Measurements from ENCODE around the gene CENPA.
"Not testable (repeated sequence)": the region's sequence is repeated elsewhere in the genome, so short reads cannot be mapped to it uniquely, and the experiment has no call there.

CENPA gene

DNA sequence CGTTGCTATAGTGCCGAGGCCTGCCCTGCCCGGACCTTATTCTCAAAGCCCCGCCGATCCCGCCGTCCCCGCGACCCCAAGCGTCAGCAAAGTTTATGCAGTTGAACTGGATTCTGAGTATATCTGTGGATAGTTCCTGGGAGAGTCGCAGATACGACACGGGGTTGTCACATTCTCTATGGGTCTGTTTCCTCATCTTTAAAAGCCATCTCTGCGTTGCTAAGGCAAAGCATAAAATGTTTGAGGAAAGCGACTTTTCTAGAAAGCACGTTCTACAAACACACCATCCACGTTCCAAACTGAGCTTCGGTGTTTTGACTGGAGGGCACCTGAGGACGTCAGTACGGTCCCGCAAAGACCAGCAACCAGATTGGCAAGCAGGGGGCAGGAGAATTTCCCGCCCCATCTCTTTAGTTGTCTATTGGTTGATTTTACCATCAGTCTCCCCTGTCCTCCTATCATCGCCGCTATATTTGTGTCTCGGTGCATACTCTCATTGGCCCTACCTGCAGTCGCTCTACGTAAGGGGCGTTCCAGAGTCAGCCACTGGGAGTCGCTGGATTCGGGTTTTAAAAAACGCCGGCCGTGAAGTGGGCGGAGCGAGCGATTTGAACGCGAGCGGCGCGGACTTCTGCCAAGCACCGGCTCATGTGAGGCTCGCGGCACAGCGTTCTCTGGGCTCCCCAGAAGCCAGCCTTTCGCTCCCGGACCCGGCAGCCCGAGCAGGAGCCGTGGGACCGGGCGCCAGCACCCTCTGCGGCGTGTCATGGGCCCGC is at the start of gene CENPA:
CENPA (plus strand) TSS at position 626 of the 776 bp plus-strand sequence; CDS start at position 767, 141 bp downstream.
- peak; percentile 97 for DNase-seq

DNA sequence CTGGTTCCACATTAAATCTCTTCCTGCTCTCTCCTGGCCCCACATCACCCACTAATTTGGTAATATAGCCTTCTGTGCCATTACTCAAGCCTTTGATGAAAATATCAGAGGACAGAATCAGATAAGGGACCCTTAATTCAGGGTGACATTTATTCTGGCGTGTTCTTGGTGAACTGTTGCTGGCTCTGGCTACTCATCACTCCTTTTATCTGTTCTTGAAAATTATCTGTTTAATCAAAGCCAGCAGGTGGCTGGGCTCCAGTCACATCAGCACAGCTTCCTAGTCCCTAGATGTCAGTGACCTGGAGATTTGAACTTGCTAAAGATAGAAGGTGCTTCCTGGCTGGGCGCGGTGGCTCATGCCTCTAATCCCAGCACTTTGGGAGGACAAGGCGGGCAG is 48.6 kb upstream of the CENPA start:
- DNase-seq: no peak

DNA sequence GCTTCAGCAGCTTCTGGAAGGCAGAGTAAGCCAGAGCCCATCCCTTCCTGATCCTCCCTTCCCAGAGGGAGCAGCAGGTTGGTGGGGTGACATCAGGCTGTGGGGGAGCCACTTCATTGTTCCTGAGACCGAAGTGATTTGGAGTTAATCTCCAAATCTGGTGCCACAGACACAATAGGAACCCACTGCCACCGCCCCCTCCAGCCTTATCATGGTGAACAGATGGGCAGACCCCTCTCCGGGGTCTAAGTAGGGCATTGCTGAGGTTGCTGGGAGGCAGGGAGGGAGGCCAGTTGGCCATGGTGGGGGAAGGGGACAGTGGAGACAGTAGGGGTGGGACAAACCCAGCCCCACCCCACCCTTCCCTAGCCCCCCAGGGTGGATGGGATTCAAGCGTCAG is 47.4 kb upstream of the CENPA start:
- DNase-seq: no peak

DNA sequence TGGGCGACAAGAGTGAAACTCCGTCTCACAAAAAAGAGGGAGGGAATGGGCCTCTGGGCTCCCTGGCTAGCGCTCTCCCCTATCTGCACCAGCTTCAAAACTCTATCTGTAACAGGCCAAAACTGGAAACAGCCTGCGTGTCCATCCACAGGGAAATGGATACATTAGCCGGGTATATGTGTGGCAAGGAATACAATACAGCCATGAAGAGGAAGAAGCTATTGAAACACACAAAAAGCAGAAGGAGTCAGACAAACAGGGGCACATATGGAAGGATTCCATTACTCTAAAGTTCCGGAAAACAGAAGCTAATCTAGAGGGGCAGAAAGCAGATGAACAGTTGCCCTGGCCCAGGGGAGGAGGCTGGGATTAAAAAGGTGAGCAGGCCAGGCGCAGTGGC is 46.3 kb upstream of the CENPA start:
- no peak for DNase-seq

DNA sequence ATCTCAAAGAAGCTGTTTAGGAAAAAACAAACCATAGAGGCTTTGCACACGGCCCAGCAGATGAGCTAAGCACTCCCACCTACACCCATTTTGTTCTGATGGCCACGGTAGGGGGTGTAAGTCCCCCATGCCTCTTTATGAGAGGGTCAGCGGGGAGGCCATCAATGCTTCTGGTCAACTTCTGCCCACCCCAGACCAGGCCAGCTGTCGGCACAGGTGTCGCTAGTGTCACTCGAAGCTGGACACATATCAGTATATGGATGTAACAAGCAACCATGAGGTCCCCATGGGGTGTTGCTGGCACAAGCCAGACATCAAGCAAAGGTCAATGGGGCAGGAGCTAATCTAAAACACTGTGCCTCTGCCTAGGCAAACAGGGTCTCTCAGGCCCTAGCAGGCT is 45.5 kb upstream of the CENPA start:
- DNase-seq: no peak

DNA sequence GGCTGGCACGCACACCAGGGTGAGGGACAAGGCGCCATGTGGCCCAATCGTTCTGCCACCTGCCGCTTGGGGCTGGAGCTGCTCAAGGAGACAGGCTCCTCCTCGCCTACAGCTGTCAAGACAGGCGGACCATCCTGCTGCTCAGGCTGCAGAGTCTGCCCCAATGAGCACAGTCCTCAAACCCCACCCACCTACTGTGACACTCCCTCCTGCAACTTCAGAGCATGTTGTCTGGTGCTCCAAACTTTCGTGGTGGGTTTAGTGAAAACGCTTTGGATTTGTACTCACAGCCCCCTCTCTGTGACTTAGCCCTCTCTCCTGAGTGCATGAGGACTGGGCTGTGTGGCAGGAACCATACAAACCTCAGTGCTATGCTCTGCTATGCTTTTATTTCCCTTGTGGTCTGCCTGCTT is 45.0 kb upstream of the CENPA start:
- no peak for DNase-seq

DNA sequence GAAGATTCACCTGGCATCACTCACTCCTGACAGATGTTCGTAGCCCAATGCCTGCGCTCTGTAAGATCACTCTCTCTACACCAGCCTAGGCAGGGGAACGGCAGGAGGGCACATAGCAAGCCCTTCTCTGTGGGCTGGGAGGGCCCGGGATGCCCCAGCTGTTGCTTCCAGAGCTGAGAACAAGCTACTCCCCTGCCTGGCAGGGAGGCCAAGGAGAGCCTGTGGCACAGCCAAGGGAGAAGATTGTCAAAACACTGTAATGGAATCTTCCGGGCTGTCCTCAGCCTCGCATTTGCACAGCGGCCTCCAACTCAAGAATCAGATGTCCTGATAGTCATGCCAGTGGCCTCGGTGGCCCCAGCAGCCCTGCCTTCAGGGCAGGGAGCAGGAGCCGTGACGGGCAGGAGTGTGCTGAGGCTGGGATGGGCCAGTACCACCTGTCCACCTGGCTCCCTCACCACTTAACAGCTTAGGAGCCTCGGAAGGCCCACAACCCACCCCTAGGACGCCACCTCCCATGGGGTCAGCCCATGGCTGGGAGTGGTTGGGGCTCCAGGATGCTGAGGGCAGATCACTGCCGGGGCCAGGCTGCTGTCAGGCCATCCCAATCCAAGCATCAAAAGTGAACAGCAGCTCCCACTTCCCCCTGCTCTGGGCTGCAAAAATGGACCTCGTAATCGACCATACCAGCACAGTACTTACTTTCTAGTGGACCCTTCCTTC is 43.6 kb upstream of the CENPA start:
- no peak for DNase-seq

DNA sequence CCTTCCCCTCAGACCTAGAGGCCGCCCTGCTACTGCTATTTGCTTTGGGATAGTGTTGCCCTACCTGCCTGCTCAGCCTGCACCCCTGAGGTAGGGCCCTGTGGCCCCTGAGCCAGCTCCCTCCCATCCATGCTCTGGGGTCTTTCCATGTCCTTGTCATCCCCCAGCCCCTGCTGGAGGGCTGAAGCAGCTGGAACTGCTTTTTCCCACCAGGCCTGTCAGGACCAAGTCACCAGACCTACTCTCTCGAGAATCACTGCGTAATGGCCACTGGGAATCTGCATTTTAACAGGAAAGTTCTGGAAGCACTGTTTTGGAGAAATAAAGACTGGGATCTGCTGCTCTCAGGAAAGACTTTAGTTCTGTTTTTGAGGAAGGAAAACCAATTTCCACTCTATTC is 42.0 kb upstream of the CENPA start:
- DNase-seq: no peak

DNA sequence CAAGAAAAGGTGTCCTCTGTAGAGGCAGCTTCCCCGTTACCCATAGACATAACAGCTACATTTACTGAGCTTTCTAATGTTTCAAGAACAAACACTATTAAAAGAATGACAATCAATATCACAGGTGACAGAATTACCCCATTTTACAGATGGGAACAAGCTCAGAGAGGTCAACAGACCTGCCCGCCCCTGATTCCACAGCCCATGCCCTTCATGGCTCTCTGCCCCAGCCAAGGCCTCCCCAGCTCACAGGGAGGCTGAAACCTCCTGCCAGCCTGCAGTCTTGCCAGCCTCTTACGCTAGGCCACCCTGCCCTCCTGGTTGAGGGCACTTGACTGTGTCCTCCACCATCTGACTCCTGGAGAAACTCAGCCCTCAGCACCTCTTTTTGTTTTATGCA is 40.9 kb upstream of the CENPA start:
- DNase-seq: no peak

DNA sequence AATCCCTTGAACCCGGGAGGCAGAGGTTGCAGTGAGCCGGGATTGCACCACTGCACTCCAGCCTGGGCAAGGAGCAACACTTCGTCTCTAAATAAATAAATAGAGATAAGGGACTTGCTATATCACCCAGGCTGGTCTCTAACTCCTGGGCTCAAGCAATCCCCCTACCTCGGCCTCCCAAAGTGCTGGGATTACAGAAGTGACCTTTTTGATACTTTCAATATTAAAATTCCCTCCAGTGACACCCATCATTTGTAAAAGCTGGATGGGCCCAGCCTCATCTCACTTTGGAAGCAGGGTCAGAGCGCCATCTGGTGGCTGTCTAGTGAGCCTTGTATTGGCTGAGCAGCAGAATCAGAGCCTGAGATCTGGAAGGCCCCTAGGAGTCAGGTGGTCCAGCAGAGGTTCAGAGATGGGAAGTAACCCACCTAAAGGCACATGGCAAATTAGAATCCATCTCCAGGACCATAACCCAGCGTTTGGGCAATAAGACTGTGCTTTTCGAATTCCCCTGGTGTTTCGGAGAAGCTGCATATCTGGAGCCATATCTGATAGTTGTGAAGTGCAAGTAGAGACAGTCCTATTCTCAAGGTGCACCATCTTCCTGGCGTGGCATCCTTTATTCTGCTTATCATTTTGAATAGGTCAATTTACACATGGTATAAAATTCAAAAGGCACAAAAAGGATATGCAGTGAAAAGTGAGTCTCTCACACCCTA is 40.1 kb upstream of the CENPA start:
- peak; percentile 50 for DNase-seq

DNA sequence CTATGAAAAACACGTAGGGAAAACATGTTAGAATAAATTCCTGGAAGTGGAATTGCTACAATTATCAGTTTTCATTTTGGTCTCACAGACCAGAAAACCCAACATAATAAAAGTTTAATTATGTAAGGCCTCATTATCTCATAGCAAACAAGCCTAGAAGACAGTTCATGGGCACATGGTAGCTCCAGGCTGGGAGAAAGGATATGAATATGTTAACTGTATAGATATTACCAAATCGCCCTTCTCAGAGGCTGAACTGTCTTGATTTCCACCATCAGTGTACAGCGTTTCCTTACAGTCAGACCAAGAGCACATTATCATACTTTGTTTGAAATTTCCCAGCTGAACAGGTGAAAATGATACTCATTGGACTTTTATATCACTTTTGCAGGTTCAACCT is 38.9 kb upstream of the CENPA start:
- DNase-seq: no peak

DNA sequence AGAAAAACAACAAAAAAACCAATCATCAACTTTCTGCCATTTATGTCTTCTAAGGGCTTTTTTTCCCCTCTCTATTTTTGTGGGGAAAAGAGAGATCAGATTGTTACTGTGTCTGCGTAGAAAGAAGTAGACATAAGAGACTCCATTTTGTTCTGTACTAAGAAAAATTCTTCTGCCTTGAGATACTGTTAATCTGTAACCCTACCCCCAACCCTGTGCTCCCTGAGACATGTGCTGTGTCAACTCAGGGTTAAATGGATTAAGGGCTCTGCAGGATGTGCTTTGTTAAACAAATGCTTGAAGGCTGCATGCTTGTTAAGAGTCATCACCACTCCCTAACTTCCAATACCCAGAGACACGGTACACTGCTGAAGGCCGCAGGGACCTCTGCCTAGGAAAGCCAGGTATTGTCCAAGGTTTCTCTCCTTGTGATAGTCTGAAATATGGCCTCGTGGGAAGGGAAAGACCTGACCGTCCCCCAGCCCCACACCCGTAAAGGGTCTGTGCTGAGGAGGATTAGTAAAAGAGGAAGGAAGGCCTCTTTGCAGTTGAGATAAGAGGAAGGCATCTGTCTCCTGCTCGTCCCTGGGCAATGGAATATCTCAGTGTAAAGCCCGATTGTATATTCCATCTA is 36.0 kb upstream of the CENPA start:
- DNase-seq: peak; percentile 9

DNA sequence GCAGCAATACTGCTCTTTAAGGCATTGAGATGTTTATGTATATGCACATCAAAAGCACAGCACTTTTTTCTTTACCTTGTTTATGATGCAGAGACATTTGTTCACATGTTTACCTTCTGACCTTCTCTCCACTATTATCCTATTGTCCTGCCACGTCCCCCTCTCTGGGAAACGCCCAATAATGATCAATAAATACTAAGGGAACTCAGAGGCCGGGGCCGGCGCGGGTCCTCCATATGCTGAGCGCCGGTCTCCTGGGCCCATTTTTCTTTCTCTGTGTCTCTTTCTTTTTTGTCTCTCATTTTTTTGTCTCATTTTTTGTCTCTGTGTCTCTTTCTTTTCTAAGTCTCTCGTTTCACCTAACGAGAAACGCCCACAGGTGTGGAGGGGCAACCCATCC is 35.4 kb upstream of the CENPA start:
- DNase-seq: not testable (repeated sequence)

DNA sequence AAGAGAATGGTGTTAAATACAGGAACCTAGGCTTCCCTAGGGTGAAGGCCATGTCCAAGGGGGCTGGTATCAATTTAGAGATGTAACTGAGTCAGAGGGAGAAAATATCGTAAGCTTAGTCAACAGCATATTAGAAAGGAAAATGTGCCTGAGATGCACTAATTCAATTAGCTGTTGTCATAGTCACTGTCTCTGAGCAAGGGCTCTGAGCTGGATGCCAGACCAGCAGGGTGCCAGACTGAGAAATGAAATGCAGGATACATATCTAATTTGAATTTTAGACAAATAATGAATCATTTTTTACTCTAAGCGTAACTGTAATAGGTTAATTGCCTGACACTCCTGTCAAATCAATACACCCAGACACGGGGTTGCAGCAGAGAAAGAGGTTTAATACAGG is 33.2 kb upstream of the CENPA start:
- DNase-seq: no peak

DNA sequence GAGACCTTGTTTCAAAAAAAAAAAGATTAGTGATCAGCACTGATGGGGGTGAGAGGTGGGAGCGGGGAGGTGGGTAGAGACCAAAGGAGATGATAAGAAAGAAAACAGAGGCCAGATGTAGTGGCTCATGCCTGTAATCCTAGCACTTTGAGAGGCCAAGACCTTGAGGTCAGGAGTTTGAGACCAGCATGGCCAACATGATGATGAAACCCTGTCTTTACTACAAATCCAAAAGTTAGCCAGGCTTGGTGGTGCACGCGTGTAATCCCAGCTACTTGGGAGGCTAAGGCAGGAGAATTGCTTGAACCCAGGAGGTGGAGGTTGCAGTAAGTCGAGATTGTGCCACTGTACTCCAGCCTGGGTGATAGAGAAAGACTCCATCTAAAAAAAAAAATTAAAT is 31.3 kb upstream of the CENPA start:
- DNase-seq: no peak

DNA sequence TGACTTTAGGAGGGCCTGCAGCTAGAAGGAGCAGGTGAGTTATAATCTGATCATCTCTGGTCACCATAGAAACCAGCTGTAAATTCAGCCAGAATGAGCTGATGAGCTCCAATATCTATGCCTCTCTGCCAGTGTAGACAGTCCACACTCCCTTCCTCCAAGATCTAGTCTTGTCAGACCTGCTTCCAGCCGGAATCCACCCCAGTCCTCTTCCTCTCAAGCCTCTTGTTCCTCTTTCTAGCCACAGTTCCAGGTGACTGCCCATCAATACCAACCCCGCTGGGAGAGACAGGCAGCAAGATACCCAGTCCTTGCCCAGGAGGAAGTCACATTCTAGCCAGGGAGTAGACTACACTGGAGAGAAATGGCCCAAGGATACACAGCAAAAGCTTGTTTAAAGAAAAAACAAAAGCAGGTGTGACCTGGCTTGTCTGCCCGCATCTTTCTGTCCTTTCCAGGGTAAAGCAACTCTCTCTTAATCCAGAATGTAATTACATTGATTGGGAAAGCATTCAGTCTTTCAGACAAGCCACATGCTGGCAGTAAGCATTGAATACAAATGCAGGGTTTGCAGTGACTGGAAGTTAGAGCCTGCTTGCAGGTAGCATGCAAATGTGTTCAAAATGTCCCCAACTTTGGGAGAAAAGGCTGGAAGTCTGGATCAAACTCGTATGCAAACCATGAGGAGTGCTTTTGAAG is 30.7 kb upstream of the CENPA start:
- peak; percentile 43 for DNase-seq

DNA sequence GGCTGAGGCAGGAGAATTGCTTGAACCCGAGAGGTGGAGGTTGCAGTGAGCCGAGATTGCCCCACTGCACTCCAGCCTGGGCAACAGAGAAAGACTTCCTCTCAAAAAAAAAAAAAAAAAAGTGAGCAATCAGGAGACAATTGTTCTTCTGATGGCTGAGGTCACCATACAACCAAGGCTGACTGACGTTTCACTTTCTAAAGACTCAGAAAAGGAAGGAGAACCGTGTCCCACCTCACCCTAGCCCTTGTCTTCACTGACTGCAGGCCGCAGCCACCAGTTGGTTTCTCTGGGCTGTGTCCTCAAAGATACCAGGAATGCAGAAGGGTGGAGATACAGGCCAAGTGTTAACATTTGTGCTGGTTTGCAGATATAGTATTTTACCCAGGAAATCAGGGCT is 29.5 kb upstream of the CENPA start:
- no peak for DNase-seq

DNA sequence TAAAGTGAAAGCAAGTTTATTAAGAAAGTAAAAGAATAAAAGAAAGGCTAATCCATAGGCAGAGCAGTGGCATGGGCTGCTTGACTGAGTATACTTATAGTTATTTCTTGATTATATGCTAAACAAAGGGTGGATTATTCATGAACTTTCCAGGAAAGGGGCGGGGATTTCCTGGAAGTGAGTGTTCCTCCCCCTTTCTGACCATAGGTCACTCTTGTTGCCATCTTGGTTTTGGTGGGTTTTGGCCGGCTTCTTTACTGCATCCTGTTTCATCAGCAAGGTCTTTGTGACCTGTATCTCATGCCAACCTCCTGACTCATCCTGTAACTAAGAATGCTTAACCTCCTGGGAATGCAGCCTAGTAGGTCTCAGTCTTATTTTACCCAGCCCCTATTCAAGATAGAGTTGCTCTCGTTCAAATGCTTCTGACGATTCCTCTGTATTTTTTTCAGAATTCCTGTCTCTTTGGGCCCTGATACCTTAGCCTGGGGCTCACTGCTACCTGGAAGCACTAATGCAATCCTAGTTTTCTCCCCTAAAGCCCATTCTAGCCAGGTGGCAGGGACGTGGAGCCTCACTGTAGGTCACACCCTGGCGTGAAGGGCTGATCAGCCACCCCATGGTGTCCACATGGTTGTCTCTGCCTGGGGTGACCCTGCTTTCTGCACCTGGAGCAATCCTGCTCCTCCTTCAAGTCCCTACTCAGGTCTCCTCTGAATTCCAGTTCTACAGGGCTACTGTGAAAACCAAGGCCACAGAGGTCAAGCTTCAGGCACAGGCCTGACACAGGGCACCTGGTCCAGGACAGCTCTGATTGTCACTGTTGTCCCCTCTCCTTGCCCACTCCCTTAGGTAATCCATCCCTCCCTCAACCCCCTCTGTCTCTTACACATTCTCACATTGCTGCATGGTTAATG is 27.7 kb upstream of the CENPA start:
- peak; percentile 6 for DNase-seq

DNA sequence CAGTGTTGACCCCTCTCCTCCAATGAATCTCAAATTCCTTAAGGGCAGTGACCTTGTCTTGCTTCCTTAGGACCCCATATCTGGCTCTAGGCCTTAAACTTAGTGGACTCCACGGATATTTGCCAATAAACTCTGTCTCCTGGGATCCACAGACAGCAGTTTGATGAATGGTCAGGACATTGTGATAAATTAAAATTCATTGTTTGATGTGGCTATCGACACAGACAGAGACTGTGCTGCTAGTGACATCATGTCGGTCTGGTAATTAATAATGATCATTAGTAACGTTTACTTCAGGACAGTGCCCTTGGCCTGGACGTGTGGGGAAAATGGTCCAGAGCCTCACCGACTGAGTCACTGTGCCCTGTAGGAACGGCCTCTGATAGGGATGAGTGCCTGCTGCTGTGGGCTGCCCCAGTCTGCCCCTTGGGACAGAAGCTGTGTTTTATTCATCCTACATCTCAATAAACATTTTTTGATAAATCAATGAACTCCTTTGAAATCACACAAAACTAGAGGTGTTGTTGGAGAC is 27.0 kb upstream of the CENPA start:
- DNase-seq: no peak

DNA sequence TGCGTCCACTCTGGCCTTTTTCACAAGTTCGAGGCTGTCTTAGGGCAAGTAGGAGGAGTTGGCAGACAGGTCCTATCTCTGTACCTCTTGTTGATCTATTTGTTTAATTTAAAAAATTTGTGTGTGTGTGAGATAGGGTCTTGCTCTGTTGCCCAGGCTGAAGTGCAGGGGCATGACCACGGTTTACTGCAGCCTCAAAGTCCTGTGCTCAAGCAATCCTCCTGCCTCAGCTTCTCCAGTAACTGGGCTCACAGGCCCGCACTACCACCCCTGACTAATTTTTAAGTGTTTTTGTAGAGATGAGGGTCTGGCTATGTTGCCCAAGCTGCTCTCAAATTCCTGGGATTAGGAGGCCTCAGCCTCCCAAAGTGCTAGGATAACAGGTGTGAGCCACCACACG is 26.0 kb upstream of the CENPA start:
- DNase-seq: no peak

DNA sequence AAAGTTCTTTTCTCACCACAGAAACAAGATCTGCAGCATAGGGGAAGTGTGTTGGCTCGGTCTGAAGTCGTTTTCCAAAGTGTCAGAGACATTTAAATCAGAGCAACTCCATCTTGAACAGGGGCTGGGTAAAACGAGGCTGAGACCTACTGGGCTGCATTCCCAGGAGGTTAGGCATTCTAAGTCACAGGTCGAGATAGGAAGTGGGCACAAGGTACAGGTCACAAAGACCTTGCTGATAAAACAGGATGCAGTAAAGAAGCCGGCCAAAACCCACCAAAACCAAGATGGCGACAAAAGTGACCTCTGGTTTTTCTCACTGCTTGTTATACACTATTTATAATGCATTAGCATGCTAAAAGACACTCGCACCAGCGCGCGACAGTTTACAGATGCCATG is 24.9 kb upstream of the CENPA start:
- not testable (repeated sequence) for DNase-seq

Data from NCI-H2029 (cell line).